Skeletal muscle tissue (tissue), 4 donors: ENCODE data around the gene IPP. TPM values are rescaled to one million over a fixed set of nuclear protein-coding genes. Genes with fewer than 3 reads are reported as not detected.
A peak's percentile ranks its signal among the peaks of the same experiment; 100 is the strongest.
"Not testable (repeated sequence)": the region's sequence is repeated elsewhere in the genome, so short reads cannot be mapped to it uniquely, and the experiment has no call there.

Source experiments
- H3K27ac ChIP-seq: one replicate; pipeline ENCODE4 v1.7.0; 2013; ENCODE audit warnings: mild to moderate bottlenecking, low read depth, low read length, inconsistent platforms
- H3K27me3 ChIP-seq, 3 donors: one replicate each; pipeline ENCODE4 v1.7.0; 2013; ENCODE audit warnings: low read length in 3 of 3; ENCODE audit not compliant: control insufficient read depth in 3 of 3, insufficient read depth in 3 of 3
- H3K36me3 ChIP-seq, 3 donors: one replicate each; pipeline ENCODE4 v1.7.0; 2013; ENCODE audit warnings: low read length in 3 of 3; ENCODE audit not compliant: control insufficient read depth in 3 of 3, insufficient read depth in 3 of 3
- H3K4me1 ChIP-seq, 3 donors: one replicate each; pipeline ENCODE4 v1.7.0; 2013; ENCODE audit warnings: low read length in 3 of 3, mild to moderate bottlenecking in 3 of 3; ENCODE audit not compliant: control insufficient read depth in 3 of 3, insufficient read depth in 3 of 3
- H3K4me3 ChIP-seq, 3 donors: one replicate each; pipeline ENCODE4 v1.7.0; 2013; ENCODE audit warnings: low read length in 3 of 3
- H3K9ac ChIP-seq, 3 donors: one replicate each; pipeline ENCODE4 v1.7.0; 2013; ENCODE audit warnings: low read length in 3 of 3, mild to moderate bottlenecking in 3 of 3, moderate library complexity in 2 of 3, low read depth in 1 of 3
- H3K9me3 ChIP-seq, 3 donors: one replicate each; pipeline ENCODE4 v1.7.0; 2013; ENCODE audit warnings: low read length in 3 of 3; ENCODE audit not compliant: control insufficient read depth in 3 of 3
- total RNA-seq: library from RNA; depleted of rRNA; stranded (reverse); fragments of >200 nt; gene quantifications from one replicate; pipeline ENCODE4 v1.2.3, GENCODE V29; 2014
- donor health status: Osteomylitis.

Gene IPP
- total RNA-seq, 1 donor from 2014 or later = 15.1 TPM

DNA sequence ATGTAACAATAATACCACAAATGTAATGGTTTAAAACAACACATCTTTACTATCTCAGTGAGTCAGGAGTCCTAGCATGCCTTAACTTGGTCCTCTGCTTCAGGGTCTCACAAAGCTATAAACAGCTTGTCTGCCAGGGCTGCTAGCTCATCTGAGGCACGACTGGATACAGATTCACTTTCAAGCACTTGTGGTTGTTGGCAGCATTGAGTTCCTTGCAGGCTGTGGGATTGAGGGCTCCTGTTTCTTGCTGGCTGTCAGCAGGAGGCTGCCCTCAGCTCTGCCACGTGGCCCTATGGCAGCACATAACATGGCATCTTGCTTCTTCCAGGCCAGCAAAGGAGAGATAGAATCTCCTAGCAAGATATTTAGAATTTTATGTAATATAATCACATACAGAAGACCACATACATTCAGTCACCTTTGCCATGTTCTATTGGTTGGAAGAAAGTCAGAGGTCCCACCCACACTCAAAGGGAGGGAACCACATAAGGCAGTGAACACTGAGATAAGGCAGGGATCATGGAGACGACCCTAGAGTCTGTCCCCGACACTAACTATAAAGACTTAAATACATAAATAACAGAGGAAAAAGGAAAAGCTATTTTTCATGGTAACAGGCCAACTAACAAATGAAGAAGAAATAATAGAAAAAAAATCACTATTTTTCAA lies 18.9 kb upstream of the IPP start:
- H3K9ac ChIP-seq = no peak overlapping the region
- peaks cover 0 to 3% (median 2%) of the 10 kb centered on the region in 3 donors for H3K4me1 ChIP-seq
- H3K36me3 ChIP-seq = no peaks in the 10 kb centered on the region
- no peaks in the 10 kb centered on the region for H3K9me3 ChIP-seq
- peak overlapping the region; percentile 52 for H3K27ac ChIP-seq
- no peaks in the 10 kb centered on the region for H3K27me3 ChIP-seq
- H3K4me3 ChIP-seq = no peak overlapping the region

GRCh38 chr1:45767035-45767434 lies 16.6 kb upstream of the IPP start:
- Histone ChIP-seq H3K9me3 (no peaks in the 10 kb centered on the region), H3K4me3 (no peak overlapping the region), H3K27ac (no peak overlapping the region), H3K36me3 (no peaks in the 10 kb centered on the region), H3K9ac (no peak overlapping the region), H3K4me1 (peaks cover 0 to 3% (median 2%) of the 10 kb centered on the region in 3 donors), H3K27me3 (no peaks in the 10 kb centered on the region)

DNA sequence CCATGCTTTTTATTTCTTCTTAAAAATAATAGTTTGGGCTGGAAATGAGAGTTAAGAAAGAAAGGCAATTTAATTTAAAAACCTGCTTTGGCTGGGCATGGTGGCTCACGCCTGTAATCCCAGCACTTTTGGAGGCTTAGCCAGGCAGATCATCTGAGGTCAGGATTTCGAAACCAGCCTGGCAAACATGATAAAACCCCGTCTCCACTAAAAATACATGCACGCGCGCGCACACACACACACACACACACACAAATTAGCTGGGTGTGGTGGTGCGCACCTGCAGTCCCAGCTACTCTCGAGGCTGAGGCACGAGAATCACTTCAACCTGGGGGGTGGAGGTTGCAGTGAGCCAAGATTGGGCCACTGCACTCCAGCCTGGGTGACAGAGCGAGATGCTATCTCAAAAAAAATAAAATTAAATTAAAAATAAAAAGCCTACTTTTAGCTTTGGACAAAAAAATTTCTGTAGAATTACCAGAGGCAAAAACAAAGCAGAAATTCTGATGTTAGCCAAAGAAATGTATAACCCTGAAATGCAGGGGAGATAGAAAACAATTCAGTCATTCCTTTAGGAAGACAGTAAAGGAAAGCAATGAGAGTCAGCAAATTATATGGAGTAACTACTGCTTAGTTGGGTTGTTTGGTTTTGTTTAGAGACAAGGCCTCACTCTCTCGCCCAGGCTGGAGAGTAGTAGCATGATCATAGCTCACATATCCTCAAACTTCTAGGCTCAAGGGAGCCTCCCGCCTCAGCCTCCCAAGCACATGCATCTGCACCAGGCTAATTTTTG lies 15.7 kb upstream of the IPP start:
- no peaks in the 10 kb centered on the region for H3K9me3 ChIP-seq

DNA sequence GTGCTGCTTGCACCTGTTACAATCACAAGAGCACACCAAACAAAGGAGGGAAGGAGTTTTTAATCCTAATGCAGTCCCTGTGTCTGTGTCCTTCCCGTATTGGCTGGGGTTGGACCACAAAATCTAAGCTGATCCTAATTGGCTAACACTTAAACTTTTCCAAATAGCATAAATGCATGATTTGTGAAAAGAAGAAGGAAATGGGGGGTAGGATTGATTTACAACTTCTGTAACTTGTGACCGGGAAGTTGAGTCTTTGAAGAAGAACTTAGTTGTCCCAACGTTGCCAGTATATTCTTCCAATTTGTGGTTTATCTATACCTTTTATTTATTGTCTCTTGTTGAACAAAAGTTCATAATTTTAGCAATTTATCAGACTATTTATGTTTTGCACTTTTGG lies 11.8 kb upstream of the IPP start:
- no peak overlapping the region for H3K9ac ChIP-seq
- no peaks in the 10 kb centered on the region for H3K9me3 ChIP-seq
- H3K27me3 ChIP-seq = no peaks in the 10 kb centered on the region
- no peaks in the 10 kb centered on the region for H3K4me1 ChIP-seq
- no peak overlapping the region for H3K27ac ChIP-seq
- no peak overlapping the region for H3K4me3 ChIP-seq
- no peaks in the 10 kb centered on the region for H3K36me3 ChIP-seq

More for the DNA sequence above, 15.7 kb upstream of the IPP start:
- Histone ChIP-seq H3K27me3 (no peaks in the 10 kb centered on the region), H3K9ac (no peak overlapping the region), H3K4me1 (peaks cover 0 to 3% (median 2%) of the 10 kb centered on the region in 3 donors), H3K27ac (no peak overlapping the region), H3K4me3 (no peak overlapping the region), H3K36me3 (no peaks in the 10 kb centered on the region)

DNA sequence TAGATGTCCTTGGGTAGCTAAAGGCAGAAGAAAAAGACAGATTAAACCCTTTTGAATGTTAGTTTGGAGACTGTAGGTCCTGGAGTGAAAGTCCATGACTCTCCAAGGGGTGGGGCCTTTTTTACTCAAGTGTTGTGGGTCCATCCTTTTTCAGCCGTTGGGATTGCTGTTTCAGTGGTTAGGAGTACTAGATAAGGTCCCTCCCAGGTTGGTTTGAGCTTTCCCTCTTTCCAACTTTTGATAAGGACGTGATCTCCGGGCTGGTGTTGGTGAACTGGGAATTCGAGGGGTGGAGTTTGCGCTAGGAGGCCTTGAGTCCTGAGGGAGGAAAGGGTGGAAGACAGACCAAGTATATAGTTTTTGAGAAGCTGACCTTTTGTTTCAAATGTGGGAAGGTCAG lies 5.2 kb upstream of the IPP start:
- Histone ChIP-seq H3K9ac (no peak overlapping the region), H3K27ac (no peak overlapping the region), H3K27me3 (no peaks in the 10 kb centered on the region), H3K4me3 (no peak overlapping the region), H3K4me1 (peaks cover 0 to 2% (median 0%) of the 10 kb centered on the region in 3 donors), H3K36me3 (no peaks in the 10 kb centered on the region), H3K9me3 (no peaks in the 10 kb centered on the region)

DNA sequence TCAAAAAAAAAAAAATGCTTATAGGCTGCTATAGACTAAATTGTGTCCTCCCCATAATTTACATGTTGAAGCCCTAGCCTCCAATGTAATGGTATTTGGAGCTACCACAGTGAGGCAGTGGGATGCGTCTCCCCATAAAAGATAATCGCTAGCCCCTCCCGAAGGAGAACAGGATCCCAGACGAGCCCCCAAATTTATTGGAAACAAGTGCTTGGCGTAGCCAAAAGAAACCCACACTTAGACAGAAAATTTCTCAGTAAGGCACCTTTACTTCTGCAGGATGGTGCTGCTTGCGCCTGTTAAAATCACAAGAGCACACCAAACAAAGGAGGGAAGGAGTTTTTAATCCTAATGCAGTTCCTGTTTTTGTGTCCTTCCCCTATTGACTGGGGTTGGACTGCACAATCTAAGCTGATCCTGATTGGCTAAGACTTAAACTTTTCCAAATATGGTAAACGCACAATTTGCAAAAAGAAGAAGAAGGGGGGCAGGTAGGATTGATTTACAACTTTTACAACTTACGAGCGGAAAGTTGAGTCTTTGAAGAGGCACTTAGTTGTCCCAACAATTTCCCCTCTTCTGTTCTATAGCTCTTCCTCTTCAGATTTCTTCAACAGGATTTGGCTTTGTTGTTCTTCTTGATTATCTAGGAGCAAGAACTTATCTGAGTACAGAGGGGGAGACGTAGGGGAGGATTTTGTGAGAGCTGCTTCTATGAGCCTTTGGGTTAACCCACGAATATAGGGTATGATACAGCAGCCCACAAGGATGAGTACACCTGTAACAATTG lies 3.0 kb upstream of the IPP start:
- H3K4me3 ChIP-seq = no peak overlapping the region
- peaks cover 3 to 11% (median 5%) of the 10 kb centered on the region in 3 donors for H3K4me1 ChIP-seq
- no peak overlapping the region for H3K27ac ChIP-seq
- no peak overlapping the region for H3K9ac ChIP-seq
- no peaks in the 10 kb centered on the region for H3K27me3 ChIP-seq
- H3K36me3 ChIP-seq = no peaks in the 10 kb centered on the region
- no peaks in the 10 kb centered on the region for H3K9me3 ChIP-seq

- Histone ChIP-seq H3K36me3 (no peaks in the 10 kb centered on the region), H3K4me1 (peaks cover 3 to 11% (median 5%) of the 10 kb centered on the region in 3 donors), H3K9me3 (no peaks in the 10 kb centered on the region), H3K27ac (no peak overlapping the region), H3K9ac (no peak overlapping the region), H3K4me3 (no peak overlapping the region), H3K27me3 (no peaks in the 10 kb centered on the region)
These were observed 2.1 kb upstream of the IPP start for GRCh38 chr1:45752441-45753052.

DNA sequence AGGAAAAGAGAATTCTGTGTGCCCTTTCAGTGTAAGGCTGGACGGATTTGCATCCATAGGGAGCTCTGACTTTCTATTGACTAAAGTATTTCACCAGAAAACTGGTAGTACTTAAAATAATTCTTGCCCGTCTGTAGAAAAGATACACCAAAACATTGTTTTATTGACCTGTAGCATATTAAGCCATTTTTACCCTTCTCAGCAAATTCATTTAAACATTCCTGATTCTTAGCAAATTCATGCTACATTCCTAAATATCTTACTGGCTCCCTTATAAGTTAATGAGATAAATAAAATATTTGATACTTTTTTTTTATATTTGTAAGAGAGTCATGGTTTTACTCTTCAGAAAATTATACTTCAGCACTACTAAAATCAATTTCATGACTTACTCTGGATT lies 1.6 kb upstream of the IPP start:
- H3K4me1 ChIP-seq = peaks cover 3 to 11% (median 5%) of the 10 kb centered on the region in 3 donors
- no peak overlapping the region for H3K9ac ChIP-seq
- H3K27ac ChIP-seq = no peak overlapping the region
- no peak overlapping the region for H3K4me3 ChIP-seq
- H3K27me3 ChIP-seq = no peaks in the 10 kb centered on the region
- H3K36me3 ChIP-seq = no peaks in the 10 kb centered on the region
- no peaks in the 10 kb centered on the region for H3K9me3 ChIP-seq

DNA sequence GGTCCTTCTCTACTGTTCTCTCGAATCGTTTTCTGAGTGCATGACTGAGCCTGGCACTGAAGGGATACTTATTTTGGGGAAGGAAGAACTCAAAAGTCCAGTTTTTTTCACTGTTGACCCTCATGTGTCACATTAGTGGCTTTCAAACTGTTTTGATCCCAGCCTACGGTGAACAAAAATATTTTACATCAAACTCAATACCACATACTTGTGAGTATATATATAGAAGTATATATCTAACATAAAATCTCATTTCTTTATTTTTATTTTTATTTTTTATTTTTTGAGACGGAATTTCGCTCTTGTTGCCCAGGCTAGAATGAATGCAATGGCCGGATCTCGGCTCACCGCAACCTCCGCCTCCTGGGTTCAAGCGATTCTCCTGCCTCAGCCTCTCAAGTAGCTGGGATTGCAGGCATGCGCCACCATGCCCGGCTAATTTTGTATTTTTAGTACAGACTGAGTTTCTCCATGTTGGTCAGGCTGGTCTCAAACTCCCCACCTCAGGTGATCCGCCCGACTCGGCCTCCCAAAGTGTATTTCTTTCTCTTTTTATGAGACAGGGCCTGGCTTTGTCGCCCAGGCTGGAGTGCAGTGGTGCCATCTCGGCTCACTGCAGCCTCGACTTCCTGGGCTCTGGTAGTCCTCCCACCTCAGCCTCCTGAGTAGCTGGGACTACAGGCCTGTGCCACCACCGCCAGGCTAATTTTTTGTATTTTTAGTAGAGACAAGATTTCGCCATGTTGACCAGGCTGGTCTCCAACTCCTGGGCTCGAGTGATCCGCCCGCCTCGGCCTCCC lies 786 bp upstream of the IPP start:
- not testable (repeated sequence) for H3K9me3 ChIP-seq, H3K27me3 ChIP-seq, H3K36me3 ChIP-seq
- Histone ChIP-seq H3K27ac (peak overlapping the region; percentile 99), H3K9ac (peak overlapping the region; percentile 83 to 99 (median 97)), H3K4me1 (peaks cover 3 to 11% (median 5%) of the 10 kb centered on the region in 3 donors), H3K4me3 (peak overlapping the region; percentile 89 to 94 (median 93))
